Caco-2 (cell line): ENCODE data around the gene SERPINH1. TPM values are rescaled to one million over a fixed set of nuclear protein-coding genes. Genes with fewer than 3 reads are reported as not detected.
A peak's percentile ranks its signal among the peaks of the same experiment; 100 is the strongest.

Experiments used
- BruUV-seq: library from RNA; stranded (reverse); fragments of 400-500 nt; replicated peaks from 2 replicates; lab custom pipeline; 2021; lab: Mats Ljungman, UMichigan
- CTCF ChIA-PET: fragments of 300-600 bp; sonication (Branson Sonifier 250); formaldehyde crosslinking; loops from one replicate; lab custom pipeline; 2022; ENCODE audit warnings: antibody characterized with exemption; lab: Charles Lee
- POLR2A ChIA-PET: fragments of 300-600 bp; sonication (Branson Sonifier 250); formaldehyde crosslinking; loops from one replicate; lab custom pipeline; 2022; ENCODE audit warnings: antibody characterized with exemption; lab: Charles Lee
- DNase-seq, 2 experiments: peaks; one replicate each; pipeline versions ENCODE4 v3.0.0 to v3.0.0-alpha.2; 2020 to 2022
- H3K27me3 ChIP-seq: replicated peaks from 2 replicates; pipeline ENCODE4 v1.6.0; 2011; ENCODE audit warnings: low read length; ENCODE audit not compliant: control insufficient read depth, insufficient read depth
- H3K36me3 ChIP-seq: 2 replicates; pipeline ENCODE4 v1.5.1; 2011; ENCODE audit warnings: low read length; ENCODE audit not compliant: control insufficient read depth, insufficient read depth
- H3K4me1 ChIP-seq: fragments of 250-450 bp; sonication (Bioruptor Pico); 2 replicates; pipeline ENCODE4 v1.5.1; 2020; ENCODE audit warnings: mild to moderate bottlenecking
- H3K4me3 ChIP-seq: 2 replicates; pipeline ENCODE4 v1.5.1; 2011; ENCODE audit warnings: low read depth, mild to moderate bottlenecking, control low read depth, low read length
- H3K9me3 ChIP-seq: fragments of 250-450 bp; sonication (Bioruptor Pico); 2 replicates; pipeline ENCODE4 v1.5.1; 2020; ENCODE audit warnings: mild to moderate bottlenecking, moderate library complexity
- H3K27ac Mint-ChIP-seq: one replicate; pipeline ENCODE4 v1.8.0; 2022; ENCODE audit warnings: mixed read lengths; ENCODE audit not compliant: unreplicated experiment
- H3K27me3 Mint-ChIP-seq: one replicate; pipeline ENCODE4 v1.8.0; 2022; ENCODE audit warnings: mixed read lengths; ENCODE audit not compliant: insufficient read depth, unreplicated experiment
- H3K36me3 Mint-ChIP-seq: one replicate; pipeline ENCODE4 v1.8.0; 2022; ENCODE audit warnings: mild to moderate bottlenecking, mixed read lengths; ENCODE audit not compliant: insufficient read depth, unreplicated experiment
- H3K4me1 Mint-ChIP-seq: one replicate; pipeline ENCODE4 v1.8.0; 2022; ENCODE audit warnings: low read depth, mixed read lengths; ENCODE audit not compliant: unreplicated experiment
- H3K4me3 Mint-ChIP-seq: one replicate; pipeline ENCODE4 v1.8.0; 2022; ENCODE audit warnings: mild to moderate bottlenecking, moderate library complexity, mixed read lengths; ENCODE audit not compliant: unreplicated experiment
- H3K9me3 Mint-ChIP-seq: one replicate; pipeline ENCODE4 v1.8.0; 2022; ENCODE audit warnings: mixed read lengths; ENCODE audit not compliant: unreplicated experiment
- intact Hi-C: fragments of 100-400 bp; cut with micrococcal nuclease; formaldehyde crosslinking; loops from one replicate; pipeline ENCODE4 v1.10.0; 2022; ENCODE audit not compliant: unreplicated experiment
- total RNA-seq: library from RNA; stranded (reverse); gene quantifications from 2 replicates; pipeline ENCODE4 v1.2.3, GENCODE V29; 2022
- TF ChIP-seq, protein P1 (sequence below), 2 experiments: fragments of 200-600 bp in 1 of 2; IDR thresholded peaks; 1 replicate in 1 of 2; 2 replicates in 1 of 2; pipeline versions ENCODE4 v1.5.1 to v1.8.0; 2011 to 2022; ENCODE audit warnings: antibody characterized with exemption in 1 of 2, control low read depth in 1 of 2, inconsistent platforms in 1 of 2, low read depth in 1 of 2, low read length in 1 of 2, mild to moderate bottlenecking in 1 of 2, moderate library complexity in 1 of 2; ENCODE audit not compliant: insufficient read depth in 1 of 2, severe bottlenecking in 1 of 2, unreplicated experiment in 1 of 2

Gene SERPINH1
- total RNA-seq, 1 experiment from 2014 or later, result 481 TPM

DNA sequence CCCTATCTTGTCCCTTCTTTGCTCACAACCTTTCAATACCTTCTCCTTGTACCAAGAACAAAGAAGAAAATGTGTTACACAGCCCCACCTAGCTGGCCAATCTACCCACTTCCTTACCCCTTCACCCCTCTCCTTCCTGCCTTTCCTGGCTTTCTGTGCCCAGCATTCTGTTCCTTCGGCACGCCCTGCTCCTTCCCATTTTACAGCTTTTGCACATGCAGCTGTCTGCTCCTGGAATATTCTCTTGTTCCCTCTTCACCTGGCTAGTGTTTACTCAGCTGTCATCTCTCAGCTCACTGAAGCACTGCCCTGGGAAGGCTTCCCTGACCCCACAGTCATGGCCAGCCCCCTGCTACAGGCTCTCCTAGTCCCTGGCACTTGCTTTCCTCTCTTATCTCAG is 30.7 kb downstream of the SERPINH1 start:
- Mint-ChIP-seq H3K4me1 (peaks cover 26% of the 10 kb centered on the region), H3K27me3 (no peaks in the 10 kb centered on the region), H3K27ac (peak overlapping the region; percentile 11), H3K9me3 (no peaks in the 10 kb centered on the region), H3K4me3 (no peak overlapping the region), H3K36me3 (peaks cover 6% of the 10 kb centered on the region)
- ChIA-PET POLR2A (no interaction called here), CTCF (interaction anchor here (0.8 to 1.1 kb wide), 3 partner anchors 9 to 106 kb away, joined by 3 to 5 read pairs (median 4); no protein-coding TSS in a partner anchor)
- TF ChIP-seq, protein P1, sequence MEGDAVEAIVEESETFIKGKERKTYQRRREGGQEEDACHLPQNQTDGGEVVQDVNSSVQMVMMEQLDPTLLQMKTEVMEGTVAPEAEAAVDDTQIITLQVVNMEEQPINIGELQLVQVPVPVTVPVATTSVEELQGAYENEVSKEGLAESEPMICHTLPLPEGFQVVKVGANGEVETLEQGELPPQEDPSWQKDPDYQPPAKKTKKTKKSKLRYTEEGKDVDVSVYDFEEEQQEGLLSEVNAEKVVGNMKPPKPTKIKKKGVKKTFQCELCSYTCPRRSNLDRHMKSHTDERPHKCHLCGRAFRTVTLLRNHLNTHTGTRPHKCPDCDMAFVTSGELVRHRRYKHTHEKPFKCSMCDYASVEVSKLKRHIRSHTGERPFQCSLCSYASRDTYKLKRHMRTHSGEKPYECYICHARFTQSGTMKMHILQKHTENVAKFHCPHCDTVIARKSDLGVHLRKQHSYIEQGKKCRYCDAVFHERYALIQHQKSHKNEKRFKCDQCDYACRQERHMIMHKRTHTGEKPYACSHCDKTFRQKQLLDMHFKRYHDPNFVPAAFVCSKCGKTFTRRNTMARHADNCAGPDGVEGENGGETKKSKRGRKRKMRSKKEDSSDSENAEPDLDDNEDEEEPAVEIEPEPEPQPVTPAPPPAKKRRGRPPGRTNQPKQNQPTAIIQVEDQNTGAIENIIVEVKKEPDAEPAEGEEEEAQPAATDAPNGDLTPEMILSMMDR (IDR thresholded peaks at IDR 0.05; ENCODE audit: insufficient read depth in 1 of 2, low read depth in 1 of 2, low read length in 1 of 2, severe bottlenecking in 1 of 2, unreplicated experiment in 1 of 2), result no peak
- DNase-seq, result peak in 1 of 2 experiments; percentile 38
- peaks cover 30% of the 10 kb centered on the region for H3K4me1 ChIP-seq
- intact Hi-C loops, result loop anchor here (1.0 to 2.0 kb wide), 2 partner anchors 38 to 45 kb away; no protein-coding TSS in a partner anchor
- H3K36me3 ChIP-seq, result no peaks in the 10 kb centered on the region
- no TSS peak for BruUV-seq
- no peak overlapping the region for H3K4me3 ChIP-seq
- H3K27me3 ChIP-seq, result no peaks in the 10 kb centered on the region
- H3K9me3 ChIP-seq, result no peaks in the 10 kb centered on the region

DNA sequence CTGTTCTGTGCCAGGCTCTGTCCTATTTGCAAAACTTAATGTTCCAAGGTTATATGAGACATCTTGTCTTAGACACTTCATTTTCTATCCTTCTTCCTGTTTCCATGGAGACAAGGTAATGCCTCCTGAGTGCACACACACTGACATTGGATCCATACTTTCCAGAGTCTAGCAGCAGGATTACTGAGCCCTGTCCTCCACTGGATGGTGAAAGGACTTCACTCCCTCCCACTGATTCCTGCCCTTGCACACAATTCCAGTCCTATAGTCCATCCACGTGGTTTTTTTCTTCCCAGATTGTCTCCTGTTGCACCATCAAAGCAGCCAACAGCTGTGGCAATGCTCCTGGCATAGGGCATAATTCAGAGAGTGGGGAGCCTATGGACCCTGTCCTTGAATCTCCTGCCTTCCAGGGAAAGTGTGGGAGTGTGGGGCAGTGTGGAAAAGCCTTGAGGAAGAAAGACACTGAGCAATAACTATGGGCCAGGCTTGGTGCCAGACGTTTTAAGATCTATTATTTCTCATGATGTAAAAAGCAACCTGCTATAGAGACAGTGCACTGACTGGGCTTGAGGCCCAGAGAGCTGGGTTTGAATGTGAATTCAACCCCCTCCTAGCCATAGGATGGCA is 31.3 kb downstream of the SERPINH1 start:
- POLR2A ChIA-PET, result no interaction called here
- Mint-ChIP-seq H3K27ac (peak overlapping the region; percentile 11), H3K36me3 (peaks cover 6% of the 10 kb centered on the region), H3K4me3 (no peak overlapping the region), H3K9me3 (no peaks in the 10 kb centered on the region), H3K27me3 (no peaks in the 10 kb centered on the region), H3K4me1 (peaks cover 26% of the 10 kb centered on the region)
- H3K4me1 ChIP-seq, result peaks cover 23% of the 10 kb centered on the region
- H3K4me3 ChIP-seq, result no peak overlapping the region
- intact Hi-C loops, result loop anchor here (2.0 kb wide), 1 partner anchor 37 kb away; no protein-coding TSS in a partner anchor
- TF ChIP-seq, protein P1 (IDR thresholded peaks at IDR 0.05; ENCODE audit: insufficient read depth in 1 of 2, low read depth in 1 of 2, low read length in 1 of 2, severe bottlenecking in 1 of 2, unreplicated experiment in 1 of 2), result no peak
- no peak for DNase-seq
- no peaks in the 10 kb centered on the region for H3K36me3 ChIP-seq
- BruUV-seq, result no TSS peak
- H3K27me3 ChIP-seq, result no peaks in the 10 kb centered on the region
- no peaks in the 10 kb centered on the region for H3K9me3 ChIP-seq
- CTCF ChIA-PET, result no interaction called here

DNA sequence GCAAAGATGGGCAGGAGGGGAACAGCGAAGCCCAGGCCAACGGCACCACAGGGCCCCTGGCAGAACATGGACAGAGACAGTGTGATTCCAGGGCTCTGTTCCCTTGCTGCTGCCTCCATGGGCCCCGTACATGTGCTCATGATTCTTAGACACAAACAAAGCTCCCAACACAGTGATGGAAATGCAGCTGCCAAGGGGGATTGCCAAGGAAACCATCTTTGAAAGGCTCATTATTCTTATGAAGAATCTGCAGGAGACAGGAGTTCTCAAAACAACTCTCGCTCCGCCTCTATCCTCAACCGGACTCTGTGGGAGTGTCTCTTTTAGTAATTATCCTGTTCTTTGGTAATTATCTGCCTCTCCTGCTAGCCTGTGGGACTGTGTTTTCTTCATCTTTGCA is 32.2 kb downstream of the SERPINH1 start:
- TF ChIP-seq, protein P1 (IDR thresholded peaks at IDR 0.05; ENCODE audit: insufficient read depth in 1 of 2, low read depth in 1 of 2, low read length in 1 of 2, severe bottlenecking in 1 of 2, unreplicated experiment in 1 of 2), result no peak
- Mint-ChIP-seq H3K36me3 (peaks cover under 1% of the 10 kb centered on the region), H3K27me3 (no peaks in the 10 kb centered on the region), H3K4me1 (peaks cover 19% of the 10 kb centered on the region), H3K9me3 (no peaks in the 10 kb centered on the region), H3K4me3 (no peak overlapping the region), H3K27ac (no peak overlapping the region)
- no peak for DNase-seq
- POLR2A ChIA-PET, result no interaction called here
- CTCF ChIA-PET, result no interaction called here
- no TSS peak for BruUV-seq
- no peak overlapping the region for H3K4me3 ChIP-seq
- peaks cover 15% of the 10 kb centered on the region for H3K4me1 ChIP-seq
- H3K36me3 ChIP-seq, result no peaks in the 10 kb centered on the region
- no peaks in the 10 kb centered on the region for H3K27me3 ChIP-seq
- intact Hi-C loops, result no loop called here
- H3K9me3 ChIP-seq, result no peaks in the 10 kb centered on the region
